HEK293T (cell line): ENCODE data around the gene APOF.

Source experiments
- CTCF ChIA-PET: fragments of 350-600 bp; formaldehyde crosslinking; extraction: SDS; loops from one replicate; lab custom pipeline; 2021; ENCODE audit warnings: antibody characterized with exemption, inconsistent platforms; lab: Yijun Ruan, JAX
- POLR2A ChIA-PET: fragments of 350-600 bp; formaldehyde crosslinking; extraction: SDS; loops from one replicate; lab custom pipeline; 2020; ENCODE audit warnings: antibody characterized with exemption, inconsistent platforms; lab: Yijun Ruan, JAX
- DNase-seq: peaks from one replicate; pipeline ENCODE4 v3.0.0; 2012; ENCODE audit warnings: mixed read lengths; ENCODE audit errors: extremely low spot score
- ARNT ChIP-seq: fragments of 450-650 bp; IDR thresholded peaks from 2 replicates; pipeline ENCODE4 v1.6.1; 2017; ENCODE audit warnings: mild to moderate bottlenecking
- BHLHE40 ChIP-seq: fragments of 450-650 bp; IDR thresholded peaks from 2 replicates; pipeline ENCODE4 v1.6.1; 2016; ENCODE audit warnings: mild to moderate bottlenecking, moderate library complexity, borderline replicate concordance
- CTBP1 ChIP-seq: fragments of 450-650 bp; IDR thresholded peaks from 2 replicates; pipeline ENCODE4 v1.6.1; 2016; ENCODE audit warnings: borderline replicate concordance
- ELF4 ChIP-seq: fragments of 450-650 bp; IDR thresholded peaks from 2 replicates; pipeline ENCODE4 v1.6.1; 2017; ENCODE audit warnings: antibody characterized with exemption
- FOXA1 ChIP-seq: fragments of 450-650 bp; IDR thresholded peaks from 2 replicates; pipeline ENCODE4 v1.6.1; 2016; ENCODE audit warnings: mild to moderate bottlenecking
- FOXK2 ChIP-seq: fragments of 450-650 bp; IDR thresholded peaks from 2 replicates; pipeline ENCODE4 v1.6.1; 2016; ENCODE audit warnings: mild to moderate bottlenecking
- FOXM1 ChIP-seq: fragments of 450-650 bp; IDR thresholded peaks from 2 replicates; pipeline ENCODE4 v1.6.1; 2017; ENCODE audit warnings: mild to moderate bottlenecking, borderline replicate concordance
- HDGF ChIP-seq: fragments of 450-650 bp; IDR thresholded peaks from 2 replicates; pipeline ENCODE4 v1.6.1; 2017; ENCODE audit warnings: antibody characterized with exemption, borderline replicate concordance
- L3MBTL2 ChIP-seq: fragments of 450-650 bp; conservative IDR thresholded peaks from 2 replicates; pipeline ENCODE4 v1.6.1; 2016; ENCODE audit warnings: mild to moderate bottlenecking
- LEF1 ChIP-seq: fragments of 450-650 bp; IDR thresholded peaks from 2 replicates; pipeline ENCODE4 v1.6.1; 2017; ENCODE audit warnings: mild to moderate bottlenecking, borderline replicate concordance
- NFRKB ChIP-seq: fragments of 450-650 bp; IDR thresholded peaks from 2 replicates; pipeline ENCODE4 v1.6.1; 2016; ENCODE audit warnings: mild to moderate bottlenecking, moderate library complexity
- PKNOX1 ChIP-seq: fragments of 450-650 bp; IDR thresholded peaks from 2 replicates; pipeline ENCODE4 v1.6.1; 2016
- SP1 ChIP-seq: fragments of 450-650 bp; IDR thresholded peaks from 2 replicates; pipeline ENCODE4 v1.6.1; 2017
- SUZ12 ChIP-seq: fragments of 450-650 bp; IDR thresholded peaks from 2 replicates; pipeline ENCODE4 v1.6.1; 2016; ENCODE audit warnings: mild to moderate bottlenecking
- TARDBP ChIP-seq: fragments of 450-650 bp; IDR thresholded peaks from 2 replicates; pipeline ENCODE4 v1.6.1; 2016
- ZNF384 ChIP-seq: fragments of 450-650 bp; IDR thresholded peaks from 2 replicates; pipeline ENCODE4 v1.6.1; 2016

Gene APOF

GRCh38 chr12:56373515-56373914, 10.9 kb upstream of the APOF start:
- ChIA-PET CTCF (no interaction called here), POLR2A (no interaction called here)
- TF ChIP-seq FOXK2 (no peak), SUZ12 (no peak), CTBP1 (no peak), NFRKB (no peak), HDGF (no peak), FOXA1 (no peak), ARNT (no peak), LEF1 (no peak), BHLHE40 (no peak), ZNF384 (no peak), L3MBTL2 (no peak), FOXM1 (no peak), ELF4 (no peak), TARDBP (no peak), PKNOX1 (no peak), SP1 (no peak)
- DNase-seq = no peak

- TF ChIP-seq FOXM1 (no peak), PKNOX1 (no peak), BHLHE40 (no peak), LEF1 (no peak), ELF4 (no peak), CTBP1 (no peak), ARNT (no peak), TARDBP (no peak), FOXK2 (no peak), HDGF (no peak)
- POLR2A ChIA-PET = no interaction called here
- no peak for DNase-seq
- CTCF ChIA-PET = interaction anchor here (0.8 kb wide), 1 partner anchor 11 kb away, joined by 3 read pairs; no protein-coding TSS in a partner anchor
These were observed 4.3 kb upstream of the APOF start for GRCh38 chr12:56366948-56367347.

GRCh38 chr12:56361487-56362129, 1.0 kb downstream of the APOF start:
- ChIA-PET CTCF (interaction anchor here (0.6 kb wide), 2 partner anchors 16 to 705 kb away, joined by 3 to 5 read pairs; no protein-coding TSS in a partner anchor), POLR2A (interaction anchor here (1.1 to 5.1 kb wide), 5 partner anchors 8 to 88 kb away, joined by 4 to 46 read pairs (median 12); partner anchors contain the start of genes IL23A, PAN2 and TIMELESS)
- no peak for DNase-seq
- TF ChIP-seq ELF4 (no peak), LEF1 (no peak), FOXK2 (no peak), HDGF (no peak), ZNF384 (no peak), ARNT (no peak), BHLHE40 (no peak)

- ChIA-PET CTCF (interaction anchor here (0.7 to 1.4 kb wide), 4 partner anchors 16 to 104 kb away, joined by 3 to 6 read pairs (median 4); no protein-coding TSS in a partner anchor), POLR2A (interaction anchor here (0.6 to 5.1 kb wide), 37 partner anchors 9 to 892 kb away, joined by 3 to 46 read pairs (median 5); partner anchors contain the start of genes CNPY2, COQ10A, GLS2 and IL23A)
- peak; percentile 95 for DNase-seq
- no peak for TF ChIP-seq CTBP1
- TF ChIP-seq SP1 = no peak
- TF ChIP-seq L3MBTL2 = peak; percentile 87
- TF ChIP-seq LEF1 = no peak
- TF ChIP-seq SUZ12 = no peak
- no peak for TF ChIP-seq FOXA1
- no peak for TF ChIP-seq ARNT
- TF ChIP-seq PKNOX1 = peak; percentile 93
- TF ChIP-seq BHLHE40 = peak; percentile 26; the same call in 1 of the 2 replicates
- TF ChIP-seq ZNF384 = peak; percentile 94
- no peak for TF ChIP-seq TARDBP
- TF ChIP-seq NFRKB = no peak
- TF ChIP-seq HDGF = peak; percentile 51; the same call in 1 of the 2 replicates
These were observed 2.5 kb downstream of the APOF start, which contains the start of gene STAT2 for GRCh38 chr12:56359851-56360767. Gene STAT2, minus strand, starts transcription at chr12:56360107. Its CDS starts 3,536 bp downstream, at chr12:56356571.
